ENCODE data around the gene GCAT. TPM values are rescaled to one million over a fixed set of nuclear protein-coding genes. Genes with fewer than 3 reads are reported as not detected.

GCAT gene
- total and polyA plus RNA-seq, 2 of the 13 experiments (the other 11 are each of a cell fraction or from before 2014, with no cell fraction given), result 28.0 to 50.3 TPM

DNA sequence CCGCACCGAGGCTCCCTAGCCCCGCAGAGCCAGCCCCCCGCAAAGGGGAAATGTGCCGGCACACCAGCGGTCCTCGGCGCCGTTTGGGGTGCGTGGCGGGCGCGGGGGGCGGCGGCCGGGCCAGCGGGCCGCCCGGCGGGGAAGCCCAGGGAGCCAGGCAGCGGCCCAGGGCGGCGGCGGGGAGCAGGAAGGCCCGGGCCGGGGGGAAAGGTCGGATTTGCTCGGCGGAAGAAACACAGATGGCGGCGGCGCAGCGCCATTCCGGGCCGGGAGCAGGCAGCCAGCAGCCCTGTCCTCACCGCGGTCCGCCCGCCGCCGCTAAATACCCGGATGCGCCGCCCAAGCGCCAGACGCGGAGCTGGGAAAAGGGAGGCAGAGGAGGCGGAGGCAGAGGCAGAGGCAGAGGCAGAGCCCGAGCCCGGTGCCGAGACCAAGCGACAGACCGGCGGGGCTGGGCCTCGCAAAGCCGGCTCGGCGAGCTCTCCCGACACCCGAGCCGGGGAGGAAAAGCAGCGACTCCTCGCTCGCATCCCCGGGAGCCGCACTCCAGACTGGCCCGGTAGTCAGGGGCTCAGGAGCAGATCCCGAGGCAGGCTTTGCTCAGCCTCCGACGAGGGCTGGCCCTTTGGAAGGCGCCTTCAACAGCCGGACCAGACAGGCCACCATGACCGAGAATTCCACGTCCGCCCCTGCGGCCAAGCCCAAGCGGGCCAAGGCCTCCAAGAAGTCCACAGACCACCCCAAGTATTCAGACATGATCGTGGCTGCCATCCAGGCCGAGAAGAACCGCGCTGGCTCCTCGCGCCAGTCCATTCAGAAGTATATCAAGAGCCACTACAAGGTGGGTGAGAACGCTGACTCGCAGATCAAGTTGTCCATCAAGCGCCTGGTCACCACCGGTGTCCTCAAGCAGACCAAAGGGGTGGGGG, 2.6 kb upstream of the GCAT start (continued):
- TF ChIP-seq HBP1 (CRISPR knock-in tag; IDR thresholded peaks at IDR 0.05; ENCODE audit: low read depth), result peak; percentile 68; the same call in 1 of the 2 replicates
- TF ChIP-seq SAFB2 (CRISPR knock-in tag; IDR thresholded peaks at IDR 0.05; ENCODE audit: borderline replicate concordance, low read depth), result peak; percentile 87; the same call in 1 of the 2 replicates
- 0 out of 2 replicates have a peak, but pooled peaks have one; percentile 18 for TF ChIP-seq ZNF232 (CRISPR knock-in tag; IDR thresholded peaks at IDR 0.05; ENCODE audit: borderline replicate concordance)
- peak; percentile 98 for TF ChIP-seq UBTF (CRISPR knock-in tag; IDR thresholded peaks at IDR 0.05)
- TF ChIP-seq HNF1B (CRISPR knock-in tag; IDR thresholded peaks at IDR 0.05), result 0 out of 2 replicates have a peak, but pooled peaks have one; percentile 25
- TF ChIP-seq IRX3 (CRISPR knock-in tag; IDR thresholded peaks at IDR 0.05; ENCODE audit: borderline replicate concordance, low read depth), result peak; percentile 66; the same call in 1 of the 2 replicates
- no peak for TF ChIP-seq GRHL1 (CRISPR knock-in tag; conservative IDR thresholded peaks at IDR 0.05)
- TF ChIP-seq CSRNP1 (CRISPR knock-in tag; IDR thresholded peaks at IDR 0.05), result peak; percentile 72
- TF ChIP-seq, protein P1, sequence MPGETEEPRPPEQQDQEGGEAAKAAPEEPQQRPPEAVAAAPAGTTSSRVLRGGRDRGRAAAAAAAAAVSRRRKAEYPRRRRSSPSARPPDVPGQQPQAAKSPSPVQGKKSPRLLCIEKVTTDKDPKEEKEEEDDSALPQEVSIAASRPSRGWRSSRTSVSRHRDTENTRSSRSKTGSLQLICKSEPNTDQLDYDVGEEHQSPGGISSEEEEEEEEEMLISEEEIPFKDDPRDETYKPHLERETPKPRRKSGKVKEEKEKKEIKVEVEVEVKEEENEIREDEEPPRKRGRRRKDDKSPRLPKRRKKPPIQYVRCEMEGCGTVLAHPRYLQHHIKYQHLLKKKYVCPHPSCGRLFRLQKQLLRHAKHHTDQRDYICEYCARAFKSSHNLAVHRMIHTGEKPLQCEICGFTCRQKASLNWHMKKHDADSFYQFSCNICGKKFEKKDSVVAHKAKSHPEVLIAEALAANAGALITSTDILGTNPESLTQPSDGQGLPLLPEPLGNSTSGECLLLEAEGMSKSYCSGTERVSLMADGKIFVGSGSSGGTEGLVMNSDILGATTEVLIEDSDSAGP (CRISPR knock-in tag; IDR thresholded peaks at IDR 0.05; ENCODE audit: borderline replicate concordance), result peak; percentile 63
- no peak for TF ChIP-seq ZNF235 (CRISPR knock-in tag; IDR thresholded peaks at IDR 0.05; ENCODE audit: borderline replicate concordance)
- peak; percentile 85; the same call in 1 of the 2 replicates for TF ChIP-seq ZSCAN5A (CRISPR knock-in tag; IDR thresholded peaks at IDR 0.05; ENCODE audit: borderline replicate concordance)
- peak; percentile 20; the same call in 1 of the 2 replicates for TF ChIP-seq KDM4B (CRISPR knock-in tag; IDR thresholded peaks at IDR 0.05)
- TF ChIP-seq GATA4 (IDR thresholded peaks at IDR 0.05; ENCODE audit: borderline replicate concordance, low read depth), result 0 out of 2 replicates have a peak, but pooled peaks have one; percentile 76
